ENCODE data around the gene GRIN2A.

GRIN2A gene

GRCh38 chr16:10083301-10083700, 98.9 kb downstream of the GRIN2A start:
- DNase-seq: no peak

GRCh38 chr16:10081201-10081940, 100.9 kb downstream of the GRIN2A start:
- no peak for DNase-seq

GRCh38 chr16:10080051-10080772, 102.0 kb downstream of the GRIN2A start:
- no peak for DNase-seq

- DNase-seq: no peak
These were observed 103.7 kb downstream of the GRIN2A start for GRCh38 chr16:10078541-10078949.

- no peak for DNase-seq
These were observed 104.4 kb downstream of the GRIN2A start for GRCh38 chr16:10077861-10078260.

- no peak for DNase-seq
These were observed 106.2 kb downstream of the GRIN2A start for GRCh38 chr16:10076037-10076436.

- DNase-seq: no peak
These were observed 111.6 kb downstream of the GRIN2A start for GRCh38 chr16:10070591-10070990.

GRCh38 chr16:10069374-10069773, 112.9 kb downstream of the GRIN2A start:
- no peak for DNase-seq

- no peak for DNase-seq
These were observed 114.4 kb downstream of the GRIN2A start for GRCh38 chr16:10067835-10068234.

GRCh38 chr16:10067406-10067805, 114.8 kb downstream of the GRIN2A start:
- no peak for DNase-seq

GRCh38 chr16:10065019-10065418, 117.2 kb downstream of the GRIN2A start:
- DNase-seq: no peak

GRCh38 chr16:10048850-10049249, 133.4 kb downstream of the GRIN2A start:
- no peak for DNase-seq

GRCh38 chr16:10045947-10046346, 136.3 kb downstream of the GRIN2A start:
- no peak for DNase-seq

- DNase-seq: no peak
These were observed 136.9 kb downstream of the GRIN2A start for GRCh38 chr16:10045291-10045775.

- no peak for DNase-seq
These were observed 141.8 kb downstream of the GRIN2A start for GRCh38 chr16:10040136-10041080.

GRCh38 chr16:10039220-10040096, 142.8 kb downstream of the GRIN2A start:
- DNase-seq: no peak

GRCh38 chr16:10037751-10038150, 144.5 kb downstream of the GRIN2A start:
- no peak for DNase-seq

- DNase-seq: no peak
These were observed 145.3 kb downstream of the GRIN2A start for GRCh38 chr16:10036956-10037355.

GRCh38 chr16:10033556-10033955, 148.7 kb downstream of the GRIN2A start:
- DNase-seq: no peak

GRCh38 chr16:10031955-10032354, 150.3 kb downstream of the GRIN2A start:
- no peak for DNase-seq

- no peak for DNase-seq
These were observed 150.8 kb downstream of the GRIN2A start for GRCh38 chr16:10031473-10031872.

GRCh38 chr16:10028644-10029043, 153.6 kb downstream of the GRIN2A start:
- DNase-seq: no peak

Data from COR-L47 (cell line).